HUES48 (cell line): ENCODE results near the gene ATP2A3.

Experiments
- H3K27ac ChIP-seq: one replicate; pipeline ENCODE4 v1.7.0; 2013; ENCODE audit warnings: low read depth, low read length, inconsistent platforms
- H3K27me3 ChIP-seq: 2 replicates; pipeline ENCODE4 v1.6.1; 2013; ENCODE audit warnings: mild to moderate bottlenecking, low read length; ENCODE audit not compliant: control insufficient read depth, insufficient read depth
- H3K36me3 ChIP-seq: 2 replicates; pipeline ENCODE4 v1.6.1; 2013; ENCODE audit warnings: low read length; ENCODE audit not compliant: control insufficient read depth, insufficient read depth
- H3K4me1 ChIP-seq: 2 replicates; pipeline ENCODE4 v1.6.1; 2013; ENCODE audit warnings: mild to moderate bottlenecking, low read length; ENCODE audit not compliant: control insufficient read depth, insufficient read depth
- H3K4me3 ChIP-seq: 2 replicates; pipeline ENCODE4 v1.5.1; 2013; ENCODE audit warnings: mild to moderate bottlenecking, low read depth, low read length
- H3K9ac ChIP-seq: 2 replicates; pipeline ENCODE4 v1.6.1; 2013; ENCODE audit warnings: mild to moderate bottlenecking, low read depth, low read length, moderate library complexity
- H3K9me3 ChIP-seq: 2 replicates; pipeline ENCODE4 v1.6.1; 2013; ENCODE audit warnings: low read length; ENCODE audit not compliant: control insufficient read depth, insufficient read depth

ATP2A3 gene

DNA sequence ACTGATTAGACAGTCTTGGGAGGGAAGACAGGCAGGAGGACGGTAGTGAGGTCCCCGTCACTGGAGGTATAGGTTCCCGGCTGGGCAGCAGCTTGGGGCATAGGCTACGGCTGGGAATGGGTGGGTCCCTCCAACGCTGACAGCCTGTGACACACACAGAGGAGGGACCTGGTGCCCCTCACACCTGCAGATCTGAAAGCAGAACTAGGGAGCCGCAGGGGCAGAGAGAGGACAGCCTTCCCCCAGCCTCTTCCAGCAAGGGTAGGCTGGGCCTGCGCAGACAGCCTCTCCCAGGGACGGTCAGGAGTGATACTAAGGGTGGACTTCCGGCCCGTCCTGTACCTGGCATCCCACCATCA is 49.9 kb downstream of the ATP2A3 start:
- Histone ChIP-seq H3K9me3 (no peaks in the 10 kb centered on the region), H3K4me1 (no peaks in the 10 kb centered on the region), H3K36me3 (no peaks in the 10 kb centered on the region), H3K27me3 (no peaks in the 10 kb centered on the region), H3K4me3 (no peak overlapping the region), H3K9ac (no peak overlapping the region), H3K27ac (no peak overlapping the region)

DNA sequence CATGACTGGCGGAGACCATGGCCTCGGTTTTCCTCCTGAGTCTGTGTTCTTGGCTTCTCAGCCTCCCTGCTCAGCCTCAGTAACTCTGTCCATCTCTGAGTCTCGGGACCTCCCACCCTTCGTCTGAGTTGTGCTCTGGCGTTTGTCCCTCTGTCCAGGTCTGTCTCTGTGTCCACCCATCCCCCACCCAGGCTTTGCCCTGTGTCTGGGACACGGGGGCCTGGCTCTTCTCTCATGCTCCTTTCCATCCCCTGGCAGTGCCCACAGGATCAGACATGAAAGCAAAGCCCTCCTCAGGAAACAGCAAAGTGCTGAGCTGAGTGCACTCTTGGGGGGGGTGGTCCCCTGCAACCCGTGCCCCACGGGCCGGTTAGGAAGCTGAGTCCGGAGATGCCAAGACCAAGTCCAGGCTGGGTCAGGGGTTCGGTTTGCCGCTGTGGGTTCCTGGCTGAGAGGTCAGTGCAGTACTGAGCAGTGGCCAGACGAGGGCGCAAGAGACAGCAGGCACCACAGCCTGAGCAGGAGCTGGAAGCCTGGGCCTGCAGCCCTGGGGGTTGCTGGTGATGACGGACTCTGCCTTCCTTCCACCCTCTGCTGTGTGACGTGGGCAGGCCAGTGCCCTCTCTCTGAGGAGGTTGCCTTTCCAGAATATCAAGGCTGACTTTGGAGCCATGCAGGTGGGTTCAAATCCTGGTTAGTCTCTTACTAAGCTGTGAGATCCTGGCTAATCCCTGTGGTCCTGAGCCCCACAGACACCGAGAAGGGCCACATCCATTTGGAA is 50.5 kb downstream of the ATP2A3 start:
- Histone ChIP-seq H3K4me1 (no peaks in the 10 kb centered on the region), H3K4me3 (no peak overlapping the region), H3K27me3 (no peaks in the 10 kb centered on the region), H3K9me3 (no peaks in the 10 kb centered on the region), H3K9ac (no peak overlapping the region), H3K36me3 (no peaks in the 10 kb centered on the region), H3K27ac (no peak overlapping the region)

DNA sequence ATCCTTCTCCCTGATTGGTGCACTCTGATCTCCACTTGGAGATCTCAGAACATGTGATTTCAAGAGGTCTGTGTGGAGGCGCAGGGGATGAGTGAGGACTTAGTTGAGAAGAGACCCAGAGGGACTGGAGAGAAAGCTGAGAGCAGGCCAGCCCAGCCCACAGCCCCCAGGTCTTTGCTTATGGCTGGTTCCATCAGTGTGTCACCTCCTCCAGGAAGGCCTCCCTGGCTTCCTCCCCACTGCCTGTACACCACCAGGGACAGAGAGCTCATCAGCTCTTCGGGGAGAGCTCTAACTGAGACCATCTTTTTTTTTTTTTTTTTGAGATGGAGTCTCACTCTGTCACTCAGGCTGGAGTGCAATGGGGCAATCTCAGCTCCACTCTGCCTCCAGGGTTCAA is 51.4 kb downstream of the ATP2A3 start:
- Histone ChIP-seq H3K9me3 (no peaks in the 10 kb centered on the region), H3K9ac (no peak overlapping the region), H3K4me3 (no peak overlapping the region), H3K27ac (no peak overlapping the region), H3K4me1 (no peaks in the 10 kb centered on the region), H3K36me3 (no peaks in the 10 kb centered on the region), H3K27me3 (no peaks in the 10 kb centered on the region)

DNA sequence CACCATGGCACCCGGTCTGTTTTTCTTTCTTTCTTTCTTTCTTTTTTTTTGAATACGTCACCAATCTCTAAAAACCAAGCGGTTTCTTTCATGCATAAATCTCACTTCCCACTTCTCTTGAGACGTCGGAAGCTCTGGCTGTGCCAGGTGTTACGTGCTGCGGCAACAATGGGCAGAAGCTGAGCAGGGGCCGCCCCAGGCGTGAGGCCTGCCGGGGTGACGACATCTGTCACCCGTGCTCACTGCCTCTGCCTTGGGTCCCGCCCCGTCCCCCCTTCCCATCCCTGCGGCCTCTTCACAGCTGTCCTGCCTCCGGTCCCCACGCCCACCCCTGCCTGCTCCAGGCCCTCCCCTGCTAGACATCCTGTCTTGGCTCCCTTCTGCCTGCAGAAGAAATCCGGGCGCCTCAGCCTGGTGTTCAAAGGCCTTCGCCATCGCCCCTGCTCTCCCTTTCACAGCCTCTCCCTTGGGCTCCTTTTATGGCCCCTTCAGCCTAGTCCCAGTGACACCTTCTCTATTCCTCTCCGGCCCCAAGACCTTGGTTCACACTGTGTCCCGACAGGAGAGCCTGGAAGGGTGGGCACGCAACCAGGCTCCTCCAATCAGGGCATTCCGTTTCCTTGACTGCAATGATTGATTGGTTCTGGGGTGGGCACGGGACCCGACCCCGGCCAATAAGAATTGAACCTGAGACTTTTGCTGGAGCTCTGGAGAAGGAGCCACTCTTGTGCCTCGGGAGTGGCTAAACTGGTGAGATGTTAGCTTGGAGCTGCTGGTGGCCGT is 52.8 kb downstream of the ATP2A3 start:
- Histone ChIP-seq H3K9me3 (no peaks in the 10 kb centered on the region), H3K36me3 (no peaks in the 10 kb centered on the region), H3K4me1 (peaks cover 3% of the 10 kb centered on the region; the same call in 1 of the 2 replicates), H3K27ac (no peak overlapping the region), H3K9ac (no peak overlapping the region), H3K4me3 (no peak overlapping the region), H3K27me3 (no peaks in the 10 kb centered on the region)

DNA sequence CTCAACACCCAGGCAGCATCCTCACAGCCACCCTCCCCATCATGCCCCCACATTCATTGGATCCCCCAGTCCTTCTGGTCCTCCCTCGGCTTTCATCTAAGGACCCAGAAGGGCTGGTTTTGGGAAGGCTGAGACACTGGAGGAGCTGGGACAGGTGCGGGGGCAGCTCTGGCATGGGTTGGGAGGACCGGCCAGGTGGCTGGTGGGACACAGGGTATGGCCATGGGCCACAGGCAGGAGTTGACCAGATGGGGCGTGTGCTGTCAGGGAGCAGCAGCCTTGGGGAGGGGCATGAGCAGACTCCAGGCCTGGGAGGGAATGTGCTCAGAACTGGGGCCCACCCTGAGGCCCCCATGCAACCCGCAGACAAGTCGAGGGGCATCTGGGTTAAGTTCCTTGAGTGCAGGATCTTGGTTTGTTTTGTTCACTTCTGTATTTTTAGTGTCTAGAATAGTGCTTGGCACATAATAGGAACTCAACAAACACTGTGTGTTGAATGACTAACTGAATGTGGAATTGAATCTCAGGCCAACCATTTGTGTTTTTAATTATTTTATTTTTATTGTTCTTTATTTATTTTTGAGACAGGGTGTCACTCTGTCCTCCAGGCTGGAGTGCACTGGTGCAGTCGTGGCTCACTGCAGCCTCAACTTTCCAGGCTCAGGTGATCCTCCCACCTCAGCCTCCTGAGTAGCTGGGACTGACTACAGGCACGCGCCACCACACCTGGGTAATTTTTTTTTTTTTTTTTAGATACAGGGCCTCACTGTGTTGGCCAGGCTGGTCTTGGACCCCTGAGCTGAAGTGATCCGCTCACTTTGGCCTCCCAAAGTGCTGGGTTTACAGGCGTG is 53.6 kb downstream of the ATP2A3 start:
- H3K9ac ChIP-seq, result no peak overlapping the region
- H3K4me3 ChIP-seq, result no peak overlapping the region
- no peaks in the 10 kb centered on the region for H3K27me3 ChIP-seq
- H3K9me3 ChIP-seq, result no peaks in the 10 kb centered on the region
- no peak overlapping the region for H3K27ac ChIP-seq
- H3K36me3 ChIP-seq, result no peaks in the 10 kb centered on the region
- peaks cover 3% of the 10 kb centered on the region; the same call in 1 of the 2 replicates for H3K4me1 ChIP-seq

DNA sequence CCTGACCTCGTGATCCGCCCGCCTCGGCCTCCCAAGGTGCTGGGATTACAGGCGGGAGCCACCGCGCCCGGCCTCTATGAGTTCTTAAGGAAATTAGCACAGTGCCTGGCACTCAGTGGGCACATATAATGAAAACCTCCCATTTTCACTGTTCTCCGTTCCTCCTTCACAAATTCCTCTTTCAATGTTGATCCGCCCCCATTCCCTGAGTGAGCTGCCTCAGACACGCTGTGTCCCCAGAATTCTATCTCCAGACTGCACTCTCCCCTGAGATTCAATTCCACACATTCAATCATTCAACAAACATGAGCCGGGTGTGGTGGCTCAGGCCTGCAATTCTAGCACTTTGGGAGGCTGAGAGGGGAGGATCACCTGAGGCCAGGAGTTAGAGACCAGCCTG is 55.0 kb downstream of the ATP2A3 start:
- H3K36me3 ChIP-seq, result no peaks in the 10 kb centered on the region
- no peak overlapping the region for H3K27ac ChIP-seq
- no peak overlapping the region for H3K4me3 ChIP-seq
- no peaks in the 10 kb centered on the region for H3K9me3 ChIP-seq
- H3K4me1 ChIP-seq, result peaks cover 13% of the 10 kb centered on the region
- no peak overlapping the region for H3K9ac ChIP-seq
- H3K27me3 ChIP-seq, result no peaks in the 10 kb centered on the region

DNA sequence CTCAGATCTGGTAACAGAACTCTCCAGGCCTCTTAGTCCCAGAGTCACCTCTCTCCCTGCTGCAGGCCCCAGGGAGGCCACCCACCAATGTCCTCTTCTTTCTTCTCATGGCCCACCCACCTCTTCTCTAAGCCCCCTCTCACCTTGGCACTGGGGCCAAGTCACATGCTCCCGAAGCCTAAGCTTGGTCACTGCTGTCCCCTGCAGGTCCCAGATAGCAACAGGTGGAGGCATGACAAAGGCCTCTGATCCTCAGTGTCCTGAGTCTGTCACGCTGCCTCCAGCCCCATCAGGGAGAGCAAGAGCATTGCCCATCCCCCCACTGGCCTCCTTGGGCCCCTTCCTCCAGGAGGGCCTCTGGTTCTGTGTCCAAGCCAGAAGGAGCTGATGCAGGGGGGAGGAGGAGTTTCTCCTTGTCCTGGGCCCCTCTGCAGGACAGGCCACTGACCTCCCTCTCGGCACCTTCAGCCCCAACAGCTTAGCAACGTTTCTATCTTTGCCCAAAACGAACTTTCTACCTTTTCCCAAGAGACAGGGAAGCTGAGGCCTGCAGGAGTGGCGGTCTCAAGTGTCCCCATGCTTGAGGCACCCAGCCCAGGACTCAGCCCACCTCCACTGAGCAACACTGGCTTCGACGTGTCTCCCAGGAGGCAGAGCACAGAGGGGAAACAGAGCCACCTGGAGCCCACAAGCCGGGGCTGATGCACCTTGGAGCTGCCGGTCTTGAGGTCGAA is 56.6 kb downstream of the ATP2A3 start:
- H3K9ac ChIP-seq, result no peak overlapping the region
- H3K4me3 ChIP-seq, result no peak overlapping the region
- H3K27me3 ChIP-seq, result no peaks in the 10 kb centered on the region
- H3K4me1 ChIP-seq, result peaks cover 26% of the 10 kb centered on the region
- no peaks in the 10 kb centered on the region for H3K36me3 ChIP-seq
- H3K27ac ChIP-seq, result no peak overlapping the region
- H3K9me3 ChIP-seq, result no peaks in the 10 kb centered on the region

DNA sequence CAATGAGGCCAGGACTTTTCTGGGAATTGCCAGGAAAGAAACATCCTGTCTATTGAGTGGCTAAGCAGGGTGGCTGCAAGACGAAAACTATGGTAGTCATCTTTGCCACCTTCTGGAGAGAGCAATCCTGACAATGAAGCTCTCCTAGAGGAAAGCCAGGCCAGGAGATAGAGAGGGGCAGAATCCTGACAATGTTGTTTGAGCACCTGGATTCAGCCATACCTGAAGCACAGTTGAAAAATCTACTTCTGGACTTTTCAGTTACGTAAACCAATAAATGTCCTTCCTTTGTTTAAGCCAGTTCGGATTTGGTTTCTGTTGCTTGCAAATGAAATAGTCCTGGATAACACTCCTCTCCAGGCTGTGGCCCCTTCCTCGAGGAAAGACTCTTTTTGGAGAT is 57.4 kb downstream of the ATP2A3 start:
- Histone ChIP-seq H3K27me3 (no peaks in the 10 kb centered on the region), H3K9me3 (no peaks in the 10 kb centered on the region), H3K27ac (no peak overlapping the region), H3K9ac (no peak overlapping the region), H3K4me1 (peaks cover 26% of the 10 kb centered on the region), H3K36me3 (no peaks in the 10 kb centered on the region), H3K4me3 (no peak overlapping the region)

DNA sequence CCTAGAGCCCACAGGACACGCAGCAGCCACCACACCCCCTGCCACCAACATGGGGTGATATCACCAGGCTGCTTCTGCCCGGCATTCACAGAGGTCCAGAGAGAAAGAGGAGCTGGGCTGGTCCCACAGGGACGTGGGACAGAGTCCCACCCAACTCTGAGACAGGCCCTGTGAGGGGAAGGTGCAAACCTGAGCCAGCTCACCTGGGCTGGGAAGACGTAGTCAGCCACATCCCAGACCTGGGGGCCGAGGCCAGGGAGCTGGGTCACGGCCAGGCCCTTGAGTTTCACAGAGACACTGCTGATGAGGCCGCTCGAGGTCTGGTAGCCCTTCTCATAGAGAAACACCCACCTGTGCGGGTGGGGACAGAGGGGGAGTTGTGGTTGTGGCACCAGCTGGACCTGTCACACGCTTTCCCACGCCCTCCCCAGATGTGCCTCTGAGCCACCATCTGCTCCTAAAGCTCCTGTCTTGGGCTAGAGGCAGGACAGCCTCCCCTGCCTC is 59.2 kb downstream of the ATP2A3 start:
- Histone ChIP-seq H3K27ac (no peak overlapping the region), H3K4me1 (peaks cover 26% of the 10 kb centered on the region), H3K27me3 (no peaks in the 10 kb centered on the region), H3K9ac (no peak overlapping the region), H3K4me3 (no peak overlapping the region), H3K9me3 (no peaks in the 10 kb centered on the region), H3K36me3 (no peaks in the 10 kb centered on the region)

DNA sequence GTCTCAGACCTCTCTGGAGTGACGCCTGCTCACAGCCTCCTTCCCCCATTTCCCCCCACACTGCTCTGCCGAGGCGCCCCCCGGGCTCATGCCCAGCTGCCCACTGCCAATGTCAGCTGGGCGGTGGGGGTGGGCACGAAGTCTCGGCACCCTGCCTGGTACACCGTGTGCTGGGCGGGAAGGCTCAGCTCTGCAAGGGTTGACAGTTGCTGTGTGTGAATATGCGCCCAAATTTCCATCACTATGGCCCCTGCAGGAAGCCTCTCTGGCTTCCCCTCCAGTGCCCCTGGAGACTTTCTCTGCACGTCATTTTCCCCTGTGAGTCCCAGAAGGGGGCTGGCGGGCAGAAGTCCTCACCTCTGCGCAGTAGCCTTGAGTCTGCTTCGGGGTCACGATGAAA is 59.7 kb downstream of the ATP2A3 start:
- H3K4me1 ChIP-seq, result peaks cover 26% of the 10 kb centered on the region
- no peak overlapping the region for H3K4me3 ChIP-seq
- no peak overlapping the region for H3K27ac ChIP-seq
- no peaks in the 10 kb centered on the region for H3K27me3 ChIP-seq
- no peak overlapping the region for H3K9ac ChIP-seq
- H3K36me3 ChIP-seq, result no peaks in the 10 kb centered on the region
- no peaks in the 10 kb centered on the region for H3K9me3 ChIP-seq
